T-helper 1 cell treated with Interleukin-12 subunit alpha and Interleukin-12 subunit beta and Interleukin-4 antibody, amounts not matched to agents 30 μg/mL and 1 μg/mL, for 36 hours (primary cell): Measurements from ENCODE around the gene KHSRP.
A peak's percentile ranks its signal among the peaks of the same experiment; 100 is the strongest.

Experiments used
- H3K27ac Mint-ChIP-seq: one replicate; pipeline ENCODE4 v1.8.0; 2021; ENCODE audit warnings: mild to moderate bottlenecking, mixed read lengths
- H3K27me3 Mint-ChIP-seq: one replicate; pipeline ENCODE4 v1.8.0; 2021; ENCODE audit warnings: low read depth, mixed read lengths
- H3K36me3 Mint-ChIP-seq: one replicate; pipeline ENCODE4 v1.8.0; 2021; ENCODE audit warnings: low read depth, mixed read lengths
- H3K4me1 Mint-ChIP-seq: one replicate; pipeline ENCODE4 v1.8.0; 2021; ENCODE audit warnings: low read depth, mixed read lengths
- H3K4me3 Mint-ChIP-seq: one replicate; pipeline ENCODE4 v1.8.0; 2021; ENCODE audit warnings: mild to moderate bottlenecking, moderate library complexity, mixed read lengths
- H3K9me3 Mint-ChIP-seq: one replicate; pipeline ENCODE4 v1.8.0; 2021; ENCODE audit warnings: mixed read lengths

Gene KHSRP

DNA sequence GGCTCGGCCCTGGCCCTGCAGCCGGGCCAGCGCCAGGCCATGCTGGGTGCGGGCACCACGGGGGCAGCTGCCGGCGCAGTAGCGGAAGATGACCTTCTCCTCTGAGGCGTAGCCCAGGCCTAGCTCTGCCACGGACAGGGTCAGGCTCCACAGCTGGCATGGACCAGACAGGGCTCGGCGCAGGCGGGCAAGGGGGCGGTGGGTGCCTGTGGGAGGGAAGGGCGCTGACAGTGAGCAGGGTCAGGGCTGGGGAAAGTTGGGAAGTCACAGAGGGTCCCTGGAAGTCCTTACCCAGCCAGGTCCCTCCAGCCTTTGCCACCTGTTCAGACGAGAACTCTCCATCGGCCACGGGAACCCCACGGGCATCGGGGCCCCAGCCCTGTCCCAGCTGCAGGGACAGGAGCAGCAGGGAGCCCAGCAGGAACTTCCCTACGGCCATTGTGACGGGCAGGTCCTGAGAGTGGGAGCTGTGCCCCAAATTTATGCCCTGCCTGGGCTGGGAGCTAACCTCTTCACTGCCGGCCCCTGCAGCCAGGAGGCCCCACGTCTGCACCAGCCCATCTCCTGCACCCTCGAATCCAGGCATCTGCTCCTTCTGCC is 49.1 kb downstream of the KHSRP start, which contains the start of gene PSPN:
TSS of gene PSPN (minus strand) at position 523 of the 600 bp plus-strand sequence. CDS start at position 439, 84 bp downstream.
- H3K27me3 Mint-ChIP-seq, result no peaks in the 10 kb centered on the region
- no peak within 1 kb of the TSS for H3K4me3 Mint-ChIP-seq
- H3K27ac Mint-ChIP-seq, result no peak within 1 kb of the TSS
- H3K9me3 Mint-ChIP-seq, result no peaks in the 10 kb centered on the region
- peaks cover 15% of the 10 kb centered on the region for H3K36me3 Mint-ChIP-seq
- H3K4me1 Mint-ChIP-seq, result peaks cover 10% of the 10 kb centered on the region

GRCh38 chr19:6374711-6375410 is 49.8 kb downstream of the KHSRP start:
- Mint-ChIP-seq H3K36me3 (peaks cover 10% of the 10 kb centered on the region), H3K9me3 (no peaks in the 10 kb centered on the region), H3K4me1 (peaks cover 11% of the 10 kb centered on the region), H3K4me3 (no peak overlapping the region), H3K27me3 (no peaks in the 10 kb centered on the region), H3K27ac (no peak overlapping the region)

GRCh38 chr19:6374161-6374709 is 50.4 kb downstream of the KHSRP start:
- Mint-ChIP-seq H3K27ac (no peak overlapping the region), H3K9me3 (no peaks in the 10 kb centered on the region), H3K4me1 (peaks cover 12% of the 10 kb centered on the region), H3K27me3 (no peaks in the 10 kb centered on the region), H3K4me3 (no peak overlapping the region), H3K36me3 (peaks cover 13% of the 10 kb centered on the region)

GRCh38 chr19:6373813-6374108 is 50.9 kb downstream of the KHSRP start:
- Mint-ChIP-seq H3K4me3 (peak overlapping the region; percentile 86), H3K36me3 (peaks cover 17% of the 10 kb centered on the region), H3K27me3 (no peaks in the 10 kb centered on the region), H3K27ac (peak overlapping the region; percentile 91), H3K9me3 (no peaks in the 10 kb centered on the region), H3K4me1 (peaks cover 12% of the 10 kb centered on the region)

DNA sequence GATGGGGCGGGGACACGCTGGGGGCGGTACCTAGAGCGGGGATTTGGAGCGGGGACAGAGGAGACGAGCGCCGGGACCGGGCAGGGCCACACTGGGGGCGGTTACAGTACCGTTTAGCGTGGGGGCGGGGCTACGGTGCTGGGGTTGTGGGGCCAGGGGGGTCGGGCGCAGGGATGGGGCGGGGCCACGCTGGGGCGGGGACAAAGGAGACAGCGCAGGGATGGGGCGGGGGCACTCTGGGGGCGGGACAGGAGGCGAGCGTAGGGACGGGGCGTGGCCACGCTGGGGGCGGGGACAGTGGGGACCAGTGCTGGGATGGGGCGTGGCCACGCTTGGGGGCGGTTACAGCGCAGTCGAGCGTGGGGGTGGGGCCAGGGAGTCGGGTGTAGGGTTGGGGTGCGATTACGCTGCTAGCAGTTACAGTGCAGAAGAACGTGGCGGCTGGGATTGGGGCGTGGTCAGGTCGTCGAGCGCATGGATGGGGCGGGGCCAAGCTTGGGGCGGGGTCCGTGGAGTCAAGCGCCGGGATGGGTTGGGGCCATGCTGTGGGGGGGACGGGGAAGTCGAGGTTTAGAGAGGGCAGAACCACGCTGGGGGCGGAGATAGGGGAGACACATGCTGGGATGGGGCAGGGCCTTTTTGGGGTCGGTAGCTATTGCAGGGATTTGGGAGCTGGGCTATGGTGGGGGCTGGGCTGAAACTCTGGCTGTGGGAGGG is 51.4 kb downstream of the KHSRP start:
- Mint-ChIP-seq H3K27ac (peak overlapping the region; percentile 91), H3K27me3 (no peaks in the 10 kb centered on the region), H3K36me3 (peaks cover 14% of the 10 kb centered on the region)

DNA sequence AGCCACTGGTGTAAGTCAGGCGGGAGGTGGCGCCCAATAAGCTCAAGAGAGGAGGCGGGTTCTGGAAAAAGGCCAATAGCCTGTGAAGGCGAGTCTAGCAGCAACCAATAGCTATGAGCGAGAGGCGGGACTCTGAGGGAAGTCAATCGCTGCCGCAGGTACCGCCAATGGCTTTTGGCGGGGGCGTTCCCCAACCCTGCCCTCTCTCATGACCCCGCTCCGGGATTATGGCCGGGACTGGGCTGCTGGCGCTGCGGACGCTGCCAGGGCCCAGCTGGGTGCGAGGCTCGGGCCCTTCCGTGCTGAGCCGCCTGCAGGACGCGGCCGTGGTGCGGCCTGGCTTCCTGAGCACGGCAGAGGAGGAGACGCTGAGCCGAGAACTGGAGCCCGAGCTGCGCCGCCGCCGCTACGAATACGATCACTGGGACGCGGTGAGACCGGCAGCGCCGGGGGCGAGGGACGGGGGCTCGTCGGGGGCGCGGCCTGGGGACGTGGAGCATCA is 52.0 kb downstream of the KHSRP start, which contains the start of gene ALKBH7:
TSS of gene ALKBH7 (plus strand) at position 201 of the 502 bp plus-strand sequence. CDS start at position 228, 27 bp downstream.
- Mint-ChIP-seq H3K27me3 (no peaks in the 10 kb centered on the region), H3K36me3 (peaks cover 16% of the 10 kb centered on the region), H3K4me1 (peaks cover 12% of the 10 kb centered on the region), H3K9me3 (no peaks in the 10 kb centered on the region), H3K27ac (peak within 1 kb of the TSS; percentile 91), H3K4me3 (peak within 1 kb of the TSS; percentile 86)

More for the DNA sequence above, 51.4 kb downstream of the KHSRP start:
- Mint-ChIP-seq H3K9me3 (no peaks in the 10 kb centered on the region), H3K4me3 (peak overlapping the region; percentile 86), H3K4me1 (peaks cover 12% of the 10 kb centered on the region)

GRCh38 chr19:6364353-6364752 is 60.3 kb downstream of the KHSRP start:
- H3K4me3 Mint-ChIP-seq, result no peak overlapping the region
- no peaks in the 10 kb centered on the region for H3K9me3 Mint-ChIP-seq
- H3K36me3 Mint-ChIP-seq, result peaks cover 37% of the 10 kb centered on the region
- peaks cover 6% of the 10 kb centered on the region for H3K4me1 Mint-ChIP-seq
- H3K27me3 Mint-ChIP-seq, result no peaks in the 10 kb centered on the region
- peak overlapping the region; percentile 52 for H3K27ac Mint-ChIP-seq
